Kidney (tissue), 14 donors: ENCODE measurements around the gene GBP5. TPM values are rescaled to one million over a fixed set of nuclear protein-coding genes. Genes with fewer than 3 reads are reported as not detected.

Experiments
- DNase-seq, 5 donors: peaks; one replicate each; pipeline ENCODE4 v3.0.0-alpha.2; 2013 to 2020
- FAIRE-seq: peaks from 2 replicates; lab custom pipeline; 2012; peaks lifted over from hg19 to GRCh38; lab: Jason Lieb, UNC
- H3K27ac ChIP-seq, 2 donors: one replicate each; pipeline ENCODE4 v1.7.0; 2013; ENCODE audit warnings: low read depth in 2 of 2, low read length in 2 of 2, inconsistent platforms in 1 of 2
- H3K27me3 ChIP-seq: one replicate; pipeline ENCODE4 v1.7.1; 2013; ENCODE audit warnings: low read length, inconsistent platforms; ENCODE audit not compliant: control insufficient read depth, insufficient read depth
- H3K36me3 ChIP-seq, 3 donors: one replicate each; pipeline versions ENCODE4 v1.7.0 to v1.7.1; 2013; ENCODE audit warnings: low read length in 3 of 3, control low read depth in 1 of 3, inconsistent platforms in 1 of 3; ENCODE audit not compliant: insufficient read depth in 3 of 3, control insufficient read depth in 2 of 3
- H3K4me1 ChIP-seq, 3 donors: one replicate each; pipeline versions ENCODE4 v1.7.0 to v1.7.1; 2013; ENCODE audit warnings: low read length in 3 of 3, inconsistent platforms in 1 of 3, low read depth in 1 of 3; ENCODE audit not compliant: control insufficient read depth in 2 of 3, insufficient read depth in 2 of 3
- H3K4me3 ChIP-seq, 3 donors: one replicate each; pipeline versions ENCODE4 v1.7.0 to v1.8.1; 2013; ENCODE audit warnings: low read length in 3 of 3, control low read depth in 1 of 3, inconsistent platforms in 1 of 3
- H3K9ac ChIP-seq, 3 donors: one replicate each; pipeline versions ENCODE4 v1.7.0 to v1.7.1; 2013; ENCODE audit warnings: low read length in 3 of 3, control low read depth in 1 of 3, inconsistent platforms in 1 of 3
- H3K9me3 ChIP-seq, 3 donors: one replicate each; pipeline versions ENCODE4 v1.7.0 to v1.7.1; 2013; ENCODE audit warnings: low read length in 3 of 3, control low read depth in 1 of 3, inconsistent platforms in 1 of 3; ENCODE audit not compliant: control insufficient read depth in 2 of 3, insufficient read depth in 1 of 3
- intact Hi-C: fragments of 100-400 bp; cut with DNase I; formaldehyde crosslinking; loops from one replicate; pipeline ENCODE4 v1.11.1; 2022
- polyA plus RNA-seq: library from polyadenylated mRNA; stranded (reverse); fragments of 350-450 nt; fragmentation: Illumina TruSeq; extraction: RNeasy Lipid Tissue Mini Kit (QIAGEN cat#74804); gene quantifications from one replicate; pipeline ENCODE4 v1.2.3, GENCODE V29; 2014; ENCODE audit warnings: low read depth, low replicate concordance; ENCODE audit not compliant: insufficient read depth
- total RNA-seq: library from RNA; stranded (reverse); fragmentation: NEBNext Ultra II Directional; extraction: Animal tissue kit (Norgen Biotek cat#: 25700); gene quantifications from one replicate; pipeline ENCODE4 v1.2.1, GENCODE V29; 2021
- TF ChIP-seq, protein P1 (sequence below): IDR thresholded peaks from 3 replicates; pipeline ENCODE4 v1.5.1; 2012; ENCODE audit warnings: mild to moderate bottlenecking, moderate library complexity, borderline replicate concordance; ENCODE audit not compliant: insufficient read depth; ENCODE audit errors: extremely low read depth
- donor health status: control.
- donor health status: control.
- donor health status: control.
- donor health status: control.
- donor health status: control.
- donor health status: DM: yes; HTN: yes; CAD: no.
- donor health status: Normal renal cell carcinoma (clear cell type).

The GBP5 gene
- total and polyA plus RNA-seq, 2 donors from 2014 or later: 0.52 to 7.3 TPM

DNA sequence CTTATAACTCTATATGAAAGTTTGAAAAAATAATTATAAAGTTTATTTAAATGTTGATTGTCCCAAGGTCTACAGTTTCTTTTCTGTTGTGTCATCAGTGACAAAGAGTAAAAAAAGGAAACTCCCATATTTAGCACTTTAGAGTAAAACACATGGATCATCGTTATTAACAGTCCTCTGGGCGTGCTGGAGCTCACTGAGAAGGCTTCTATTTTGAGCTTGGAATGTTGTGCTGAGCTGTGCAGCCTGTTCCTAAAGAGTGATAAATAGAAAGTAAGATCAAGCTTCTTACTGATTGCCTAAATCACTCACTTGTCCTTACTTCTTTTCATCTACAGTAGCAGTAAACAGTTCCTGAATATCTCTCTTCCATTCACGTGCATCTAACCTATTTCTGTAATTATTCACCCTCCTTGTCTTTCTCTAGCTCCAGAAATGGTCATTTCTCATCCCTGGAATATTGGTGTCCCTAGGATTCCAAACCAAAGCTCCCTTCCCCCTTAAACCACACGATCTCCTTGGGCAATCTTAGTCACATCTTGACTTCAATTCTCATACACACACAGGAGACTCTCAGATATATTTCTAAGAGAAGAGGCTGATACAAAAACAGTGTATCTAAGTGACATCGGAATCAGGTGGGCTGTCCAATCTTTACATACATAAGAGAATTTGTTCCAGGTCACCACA is 11.9 kb downstream of the GBP5 start:
- peaks cover 0 to 4% (median 2%) of the 10 kb centered on the region in 3 donors for H3K4me1 ChIP-seq
- no peak overlapping the region for H3K27ac ChIP-seq
- DNase-seq: peak in 1 of 5 donors; percentile 54
- no peak overlapping the region for H3K9ac ChIP-seq
- no peaks in the 10 kb centered on the region for H3K9me3 ChIP-seq
- FAIRE-seq: peak; percentile 50
- H3K36me3 ChIP-seq: no peaks in the 10 kb centered on the region
- no peak overlapping the region for H3K4me3 ChIP-seq
- intact Hi-C loops: loop anchor here (10.0 kb wide), 1 partner anchor 56 kb away; no protein-coding TSS in a partner anchor
- no peaks in the 10 kb centered on the region for H3K27me3 ChIP-seq
- TF ChIP-seq, protein P1, sequence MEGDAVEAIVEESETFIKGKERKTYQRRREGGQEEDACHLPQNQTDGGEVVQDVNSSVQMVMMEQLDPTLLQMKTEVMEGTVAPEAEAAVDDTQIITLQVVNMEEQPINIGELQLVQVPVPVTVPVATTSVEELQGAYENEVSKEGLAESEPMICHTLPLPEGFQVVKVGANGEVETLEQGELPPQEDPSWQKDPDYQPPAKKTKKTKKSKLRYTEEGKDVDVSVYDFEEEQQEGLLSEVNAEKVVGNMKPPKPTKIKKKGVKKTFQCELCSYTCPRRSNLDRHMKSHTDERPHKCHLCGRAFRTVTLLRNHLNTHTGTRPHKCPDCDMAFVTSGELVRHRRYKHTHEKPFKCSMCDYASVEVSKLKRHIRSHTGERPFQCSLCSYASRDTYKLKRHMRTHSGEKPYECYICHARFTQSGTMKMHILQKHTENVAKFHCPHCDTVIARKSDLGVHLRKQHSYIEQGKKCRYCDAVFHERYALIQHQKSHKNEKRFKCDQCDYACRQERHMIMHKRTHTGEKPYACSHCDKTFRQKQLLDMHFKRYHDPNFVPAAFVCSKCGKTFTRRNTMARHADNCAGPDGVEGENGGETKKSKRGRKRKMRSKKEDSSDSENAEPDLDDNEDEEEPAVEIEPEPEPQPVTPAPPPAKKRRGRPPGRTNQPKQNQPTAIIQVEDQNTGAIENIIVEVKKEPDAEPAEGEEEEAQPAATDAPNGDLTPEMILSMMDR: no peak

DNA sequence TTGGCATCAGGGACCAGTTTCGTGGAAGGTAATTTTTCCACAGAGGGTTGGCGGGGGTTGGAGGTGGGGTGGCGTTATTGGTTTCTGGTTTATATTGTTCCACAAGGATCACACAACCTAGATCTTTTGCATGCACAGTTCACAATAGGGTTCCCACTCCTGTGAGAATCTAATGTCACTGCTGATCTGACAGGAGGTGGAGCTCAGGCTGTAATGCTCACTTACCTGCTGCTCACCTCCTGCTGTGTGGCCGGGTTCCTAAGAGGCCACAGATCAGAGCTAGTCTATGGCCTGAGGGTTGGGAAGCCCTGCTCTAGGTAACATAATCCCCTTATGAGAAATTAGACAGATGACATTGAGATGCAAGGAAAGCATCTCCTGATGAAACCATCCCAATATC is 12.6 kb downstream of the GBP5 start:
- no peak overlapping the region for H3K27ac ChIP-seq
- no peaks in the 10 kb centered on the region for H3K9me3 ChIP-seq
- no peak for FAIRE-seq
- H3K4me3 ChIP-seq: no peak overlapping the region
- TF ChIP-seq, protein P1: no peak
- H3K36me3 ChIP-seq: no peaks in the 10 kb centered on the region
- peaks cover 0 to 4% (median 2%) of the 10 kb centered on the region in 3 donors for H3K4me1 ChIP-seq
- H3K9ac ChIP-seq: no peak overlapping the region
- no peaks in the 10 kb centered on the region for H3K27me3 ChIP-seq
- no peak for DNase-seq
- intact Hi-C loops: loop anchor here (10.0 kb wide), 1 partner anchor 55 kb away; no protein-coding TSS in a partner anchor

DNA sequence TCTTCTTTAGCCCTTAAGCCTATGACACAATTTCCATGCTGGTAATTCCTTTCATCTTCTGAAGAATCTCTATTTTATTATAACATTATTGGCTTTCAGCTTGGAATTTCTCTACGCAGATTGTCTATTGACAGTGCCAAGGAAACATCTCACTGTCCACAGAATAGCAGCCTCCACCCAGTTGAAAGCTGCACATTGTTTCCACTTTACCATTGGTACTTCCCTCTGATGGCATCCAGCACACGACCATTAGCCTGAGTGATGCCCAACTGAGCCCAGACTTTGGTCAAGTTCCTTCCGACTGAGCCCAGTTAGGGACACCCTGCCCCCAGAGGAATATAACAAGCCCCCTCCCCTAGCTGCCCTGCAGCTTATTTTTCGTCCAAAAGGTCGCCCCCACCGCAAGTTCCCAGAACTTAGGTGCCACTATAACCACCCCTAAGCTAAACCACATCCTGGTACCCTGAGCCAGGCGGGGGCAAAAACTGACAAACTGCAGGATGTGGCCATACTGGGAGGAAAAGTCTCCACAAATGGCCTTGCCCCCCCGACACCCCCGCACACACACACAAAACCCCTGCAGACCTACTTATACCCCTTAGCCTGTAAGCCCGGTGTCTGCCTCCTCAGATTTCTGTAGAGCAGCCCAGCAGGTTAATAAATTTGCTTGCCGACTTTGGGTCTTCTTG is 13.2 kb downstream of the GBP5 start:
- intact Hi-C loops: no loop called here
- Histone ChIP-seq H3K9me3 (no peaks in the 10 kb centered on the region), H3K9ac (no peak overlapping the region), H3K4me3 (no peak overlapping the region), H3K27ac (no peak overlapping the region), H3K4me1 (peaks cover 0 to 4% (median 2%) of the 10 kb centered on the region in 3 donors), H3K27me3 (no peaks in the 10 kb centered on the region), H3K36me3 (no peaks in the 10 kb centered on the region)
- DNase-seq: peak in 1 of 5 donors; percentile 45
- TF ChIP-seq, protein P1: no peak
- FAIRE-seq: no peak
